Measurements from ENCODE around the gene NDUFAF3.
A peak's percentile ranks its signal among the peaks of the same experiment; 100 is the strongest.

GRCh38 chr3:49007068-49007770 lies 14.7 kb upstream of the NDUFAF3 start, which contains the start of gene WDR6:
- TF ChIP-seq POLR2AphosphoS5 (IDR thresholded peaks at IDR 0.05; ENCODE audit: low read depth, low read length): peak; percentile 86
- TF ChIP-seq CEBPB (IDR thresholded peaks at IDR 0.05; ENCODE audit: low read depth): no peak
- no peak for TF ChIP-seq EGR1 (IDR thresholded peaks at IDR 0.05; ENCODE audit: low read depth)
- no peak for TF ChIP-seq ZNF274 (IDR thresholded peaks at IDR 0.05; ENCODE audit: low read depth, low read length)
- TF ChIP-seq EZH2 (IDR thresholded peaks at IDR 0.05): no peak
- no peak for TF ChIP-seq SIN3A (IDR thresholded peaks at IDR 0.05; ENCODE audit: low read depth)
- TF ChIP-seq, protein P1, sequence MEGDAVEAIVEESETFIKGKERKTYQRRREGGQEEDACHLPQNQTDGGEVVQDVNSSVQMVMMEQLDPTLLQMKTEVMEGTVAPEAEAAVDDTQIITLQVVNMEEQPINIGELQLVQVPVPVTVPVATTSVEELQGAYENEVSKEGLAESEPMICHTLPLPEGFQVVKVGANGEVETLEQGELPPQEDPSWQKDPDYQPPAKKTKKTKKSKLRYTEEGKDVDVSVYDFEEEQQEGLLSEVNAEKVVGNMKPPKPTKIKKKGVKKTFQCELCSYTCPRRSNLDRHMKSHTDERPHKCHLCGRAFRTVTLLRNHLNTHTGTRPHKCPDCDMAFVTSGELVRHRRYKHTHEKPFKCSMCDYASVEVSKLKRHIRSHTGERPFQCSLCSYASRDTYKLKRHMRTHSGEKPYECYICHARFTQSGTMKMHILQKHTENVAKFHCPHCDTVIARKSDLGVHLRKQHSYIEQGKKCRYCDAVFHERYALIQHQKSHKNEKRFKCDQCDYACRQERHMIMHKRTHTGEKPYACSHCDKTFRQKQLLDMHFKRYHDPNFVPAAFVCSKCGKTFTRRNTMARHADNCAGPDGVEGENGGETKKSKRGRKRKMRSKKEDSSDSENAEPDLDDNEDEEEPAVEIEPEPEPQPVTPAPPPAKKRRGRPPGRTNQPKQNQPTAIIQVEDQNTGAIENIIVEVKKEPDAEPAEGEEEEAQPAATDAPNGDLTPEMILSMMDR (IDR thresholded peaks at IDR 0.05 in 2 of 3, conservative IDR thresholded peaks at IDR 0.05 in 1 of 3; ENCODE audit: borderline replicate concordance in 1 of 3, insufficient read depth in 1 of 3, low read depth in 2 of 3, low read length in 2 of 3): peak in 2 of 3 experiments; percentile 44 to 61; a peak in 3 of 6 replicates
- no peak for TF ChIP-seq ATF3 (IDR thresholded peaks at IDR 0.05)
- peak; percentile 74 for TF ChIP-seq POLR2A (IDR thresholded peaks at IDR 0.05; ENCODE audit: borderline replicate concordance, extremely low read depth, insufficient read depth, insufficient read length)
- TF ChIP-seq EZH2phosphoT487 (IDR thresholded peaks at IDR 0.05; ENCODE audit: borderline replicate concordance): no peak
- no peak for TF ChIP-seq JUND (IDR thresholded peaks at IDR 0.05)
- no peak for TF ChIP-seq REST (IDR thresholded peaks at IDR 0.05; ENCODE audit: low read depth)
- no peak for TF ChIP-seq SP1 (IDR thresholded peaks at IDR 0.05; ENCODE audit: low read depth)

All from HCT116 (cell line).